D721Med (cell line): Measurements from ENCODE around the gene ITGA11.

Experiments used
- DNase-seq: peaks from one replicate; pipeline ENCODE4 v3.0.0; 2011; ENCODE audit warnings: low spot score; ENCODE audit not compliant: insufficient read length
- FAIRE-seq: peaks from 2 replicates; lab custom pipeline; 2011; peaks lifted over from hg19 to GRCh38; lab: Jason Lieb, UNC
- CTCF ChIP-seq: IDR thresholded peaks from 2 replicates; pipeline ENCODE4 v1.5.1; 2012; ENCODE audit warnings: mild to moderate bottlenecking, control low read depth; ENCODE audit not compliant: insufficient read depth; ENCODE audit errors: missing control alignments

Gene ITGA11

GRCh38 chr15:68471541-68471940 is 39.6 kb upstream of the ITGA11 start:
- DNase-seq (no peak), FAIRE-seq (no peak)
- TF ChIP-seq CTCF: no peak

- no peak for TF ChIP-seq CTCF
- no peak for FAIRE-seq
- no peak for DNase-seq
Observed at GRCh38 chr15:68470976-68471375, 39.0 kb upstream of the ITGA11 start.

GRCh38 chr15:68470049-68470742 is 38.2 kb upstream of the ITGA11 start:
- no peak for FAIRE-seq
- DNase-seq: no peak
- TF ChIP-seq CTCF: no peak

- FAIRE-seq (no peak), DNase-seq (no peak)
- no peak for TF ChIP-seq CTCF
Observed at GRCh38 chr15:68469162-68470048, 37.4 kb upstream of the ITGA11 start.

- TF ChIP-seq CTCF: no peak
- FAIRE-seq (no peak), DNase-seq (no peak)
Observed at GRCh38 chr15:68466876-68467275, 34.9 kb upstream of the ITGA11 start.

GRCh38 chr15:68465861-68466560 is 34.0 kb upstream of the ITGA11 start:
- DNase-seq: no peak
- TF ChIP-seq CTCF: no peak
- no peak for FAIRE-seq
